Vagina (tissue), 2 donors: ENCODE results near the gene PATJ. TPM values are rescaled to one million over a fixed set of nuclear protein-coding genes. Genes with fewer than 3 reads are reported as not detected.
"Not testable (repeated sequence)": the region's sequence is repeated elsewhere in the genome, so short reads cannot be mapped to it uniquely, and the experiment has no call there.

Experiments
- DNase-seq, 2 donors: peaks; one replicate each; pipeline ENCODE4 v3.0.0-alpha.2; 2017; ENCODE audit errors: extremely low spot score in 2 of 2
- H3K27ac ChIP-seq: fragments of 200-600 bp; sonication (generic); one replicate; pipeline ENCODE4 v1.5.1; 2019
- H3K27me3 ChIP-seq: fragments of 200-600 bp; sonication (generic); one replicate; pipeline ENCODE4 v1.5.1; 2019
- H3K36me3 ChIP-seq, 2 donors: fragments of 200-600 bp; sonication (generic); one replicate each; pipeline ENCODE4 v1.5.1; 2017 to 2019
- H3K4me1 ChIP-seq: fragments of 200-600 bp; sonication (generic); one replicate; pipeline ENCODE4 v1.5.1; 2019
- H3K4me3 ChIP-seq, 2 donors: fragments of 200-600 bp; sonication (generic); 1 replicate in 1 of 2; 2 replicates in 1 of 2; pipeline ENCODE4 v1.5.1; 2016 to 2019
- H3K9me3 ChIP-seq: fragments of 200-600 bp; sonication (generic); one replicate; pipeline ENCODE4 v1.5.1; 2019
- POLR2A ChIP-seq, 2 donors: fragments of 450-650 bp; IDR thresholded peaks; one replicate each; pipeline ENCODE4 v1.6.1; 2017; ENCODE audit warnings: antibody characterized with exemption in 2 of 2, mild to moderate bottlenecking in 2 of 2, moderate library complexity in 2 of 2
- POLR2AphosphoS5 ChIP-seq, 2 donors: sonication (generic); formaldehyde crosslinking; IDR thresholded peaks; one replicate each; pipeline ENCODE4 v1.9.0; 2017; ENCODE audit warnings: antibody characterized with exemption in 2 of 2, mild to moderate bottlenecking in 2 of 2, low read depth in 1 of 2; ENCODE audit not compliant: insufficient read depth in 1 of 2
- intact Hi-C: fragments of 100-400 bp; cut with DNase I; formaldehyde crosslinking; loops from one replicate; pipeline ENCODE4 v1.15.1; 2023
- total RNA-seq: library from RNA; depleted of rRNA; stranded (reverse); fragments of >200 nt; gene quantifications from one replicate; pipeline ENCODE4 v1.2.3, GENCODE V29; 2016
- TF ChIP-seq, protein P1 (sequence below), 3 experiments: fragments of 450-650 bp in 2 of 3; fragments of 200-600 bp in 1 of 3; sonication (generic) in 1 of 3; IDR thresholded peaks; one replicate each; pipeline ENCODE4 v1.5.1; 2017 to 2019; ENCODE audit warnings: antibody characterized with exemption in 3 of 3, mild to moderate bottlenecking in 2 of 3, moderate library complexity in 2 of 3

Gene PATJ
- total RNA-seq, 1 donor from 2014 or later = 83.2 TPM

DNA sequence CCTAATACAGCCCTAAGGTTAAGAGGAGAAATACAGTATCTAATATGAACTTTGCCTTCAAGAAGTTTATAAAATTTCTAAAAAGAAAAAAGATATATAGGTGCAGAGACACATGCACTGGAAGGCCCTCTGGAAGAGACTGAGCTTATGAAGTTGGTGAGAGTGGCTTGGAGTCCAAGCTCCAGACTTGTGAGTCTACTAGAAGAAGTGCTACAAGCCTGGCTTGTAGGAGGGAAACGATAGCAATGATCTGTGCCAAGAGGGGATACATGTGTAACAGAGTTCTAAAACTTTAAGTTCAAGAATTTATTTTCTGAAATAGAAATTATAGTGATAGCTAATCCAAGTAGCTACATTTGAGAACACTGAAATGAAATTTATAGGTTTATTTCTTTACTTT, 213.0 kb downstream of the PATJ start:
- intact Hi-C loops = no loop called here
- Histone ChIP-seq H3K9me3 (no peaks in the 10 kb centered on the region), H3K4me3 (no peak overlapping the region), H3K4me1 (no peaks in the 10 kb centered on the region), H3K36me3 (no peaks in the 10 kb centered on the region), H3K27ac (no peak overlapping the region), H3K27me3 (no peaks in the 10 kb centered on the region)
- no peak for DNase-seq
- TF ChIP-seq POLR2A (IDR thresholded peaks at IDR 0.05) = no peak
- TF ChIP-seq, protein P1, sequence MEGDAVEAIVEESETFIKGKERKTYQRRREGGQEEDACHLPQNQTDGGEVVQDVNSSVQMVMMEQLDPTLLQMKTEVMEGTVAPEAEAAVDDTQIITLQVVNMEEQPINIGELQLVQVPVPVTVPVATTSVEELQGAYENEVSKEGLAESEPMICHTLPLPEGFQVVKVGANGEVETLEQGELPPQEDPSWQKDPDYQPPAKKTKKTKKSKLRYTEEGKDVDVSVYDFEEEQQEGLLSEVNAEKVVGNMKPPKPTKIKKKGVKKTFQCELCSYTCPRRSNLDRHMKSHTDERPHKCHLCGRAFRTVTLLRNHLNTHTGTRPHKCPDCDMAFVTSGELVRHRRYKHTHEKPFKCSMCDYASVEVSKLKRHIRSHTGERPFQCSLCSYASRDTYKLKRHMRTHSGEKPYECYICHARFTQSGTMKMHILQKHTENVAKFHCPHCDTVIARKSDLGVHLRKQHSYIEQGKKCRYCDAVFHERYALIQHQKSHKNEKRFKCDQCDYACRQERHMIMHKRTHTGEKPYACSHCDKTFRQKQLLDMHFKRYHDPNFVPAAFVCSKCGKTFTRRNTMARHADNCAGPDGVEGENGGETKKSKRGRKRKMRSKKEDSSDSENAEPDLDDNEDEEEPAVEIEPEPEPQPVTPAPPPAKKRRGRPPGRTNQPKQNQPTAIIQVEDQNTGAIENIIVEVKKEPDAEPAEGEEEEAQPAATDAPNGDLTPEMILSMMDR (IDR thresholded peaks at IDR 0.05) = no peak
- TF ChIP-seq POLR2AphosphoS5 (IDR thresholded peaks at IDR 0.05; ENCODE audit: insufficient read depth in 1 of 2, low read depth in 1 of 2) = no peak

DNA sequence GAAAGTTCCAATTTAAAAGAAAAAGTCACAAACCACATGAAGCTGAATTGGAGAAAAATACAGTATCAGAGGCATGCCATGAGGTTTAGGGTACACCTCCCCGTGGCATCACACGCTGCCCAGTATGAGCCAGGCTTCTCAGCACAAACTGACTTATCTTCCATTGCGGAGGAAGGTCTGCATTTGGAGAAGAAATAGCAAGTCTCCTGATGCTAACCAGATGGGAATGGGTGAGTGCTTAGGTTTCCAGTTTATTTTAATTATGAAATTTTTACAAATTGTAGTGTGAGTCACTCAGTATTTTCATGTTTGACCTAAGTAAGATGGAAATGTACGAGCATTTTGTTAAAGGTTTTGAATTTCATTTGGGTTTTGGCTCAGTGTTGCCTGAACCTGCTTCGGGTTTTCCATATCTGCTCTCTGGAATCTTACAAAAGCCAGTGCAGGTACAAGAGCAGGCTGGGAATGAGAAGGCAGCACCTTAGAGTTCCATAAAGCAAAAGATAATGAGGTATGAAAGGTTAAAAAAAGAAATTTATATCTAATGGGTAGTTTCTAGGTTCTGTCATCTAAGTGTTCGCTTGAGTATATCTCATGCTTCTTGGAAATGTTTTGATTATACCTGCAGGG, 213.9 kb downstream of the PATJ start:
- intact Hi-C loops = no loop called here

GRCh38 chr1:61956784-61957183, 214.5 kb downstream of the PATJ start:
- intact Hi-C loops = no loop called here
- Histone ChIP-seq H3K27ac (no peak overlapping the region), H3K4me3 (no peak overlapping the region), H3K9me3 (no peaks in the 10 kb centered on the region), H3K27me3 (no peaks in the 10 kb centered on the region), H3K4me1 (no peaks in the 10 kb centered on the region), H3K36me3 (no peaks in the 10 kb centered on the region)
- DNase-seq = no peak
- TF ChIP-seq, protein P1 (IDR thresholded peaks at IDR 0.05) = no peak

More for the DNA sequence above, 213.9 kb downstream of the PATJ start:
- TF ChIP-seq POLR2AphosphoS5 (IDR thresholded peaks at IDR 0.05; ENCODE audit: insufficient read depth in 1 of 2, low read depth in 1 of 2) (no peak), POLR2A (IDR thresholded peaks at IDR 0.05) (no peak)
- TF ChIP-seq, protein P1 (IDR thresholded peaks at IDR 0.05) = no peak
- Histone ChIP-seq H3K27me3 (no peaks in the 10 kb centered on the region), H3K9me3 (no peaks in the 10 kb centered on the region), H3K36me3 (no peaks in the 10 kb centered on the region), H3K4me3 (no peak overlapping the region), H3K27ac (no peak overlapping the region), H3K4me1 (no peaks in the 10 kb centered on the region)
- DNase-seq = no peak

DNA sequence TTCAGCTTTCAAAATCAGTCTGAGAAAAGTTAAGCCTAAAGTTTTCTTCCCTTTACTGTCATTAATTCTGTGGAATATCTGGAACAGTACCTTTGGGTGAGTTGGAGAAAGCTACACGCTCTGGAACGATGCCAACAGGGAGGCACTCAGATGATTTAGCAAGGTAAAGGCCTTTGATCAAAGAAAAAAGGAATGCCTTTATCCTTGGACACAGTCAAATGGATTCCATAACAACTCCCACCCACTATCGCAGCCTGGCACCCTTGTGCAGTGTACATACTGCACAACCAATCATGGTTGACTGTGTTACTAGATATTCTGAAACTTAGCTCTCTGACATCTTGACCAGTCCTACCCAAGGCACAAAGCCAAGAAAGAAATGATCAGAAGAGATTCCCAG, 218.7 kb downstream of the PATJ start:
- intact Hi-C loops = no loop called here
- H3K4me3 ChIP-seq = no peak overlapping the region
- H3K36me3 ChIP-seq = no peaks in the 10 kb centered on the region
- TF ChIP-seq POLR2A (IDR thresholded peaks at IDR 0.05) (no peak), POLR2AphosphoS5 (IDR thresholded peaks at IDR 0.05; ENCODE audit: insufficient read depth in 1 of 2, low read depth in 1 of 2) (no peak)
- TF ChIP-seq, protein P1 (IDR thresholded peaks at IDR 0.05) = no peak
- no peaks in the 10 kb centered on the region for H3K9me3 ChIP-seq
- DNase-seq = no peak
- H3K27me3 ChIP-seq = no peaks in the 10 kb centered on the region
- H3K4me1 ChIP-seq = no peaks in the 10 kb centered on the region
- H3K27ac ChIP-seq = no peak overlapping the region

- Histone ChIP-seq H3K9me3 (no peaks in the 10 kb centered on the region), H3K36me3 (no peaks in the 10 kb centered on the region), H3K4me1 (no peaks in the 10 kb centered on the region), H3K4me3 (no peak overlapping the region), H3K27me3 (no peaks in the 10 kb centered on the region), H3K27ac (no peak overlapping the region)
- intact Hi-C loops = no loop called here
- DNase-seq = no peak
- TF ChIP-seq POLR2AphosphoS5 (IDR thresholded peaks at IDR 0.05; ENCODE audit: insufficient read depth in 1 of 2, low read depth in 1 of 2) (no peak), POLR2A (IDR thresholded peaks at IDR 0.05) (no peak)
- TF ChIP-seq, protein P1 (IDR thresholded peaks at IDR 0.05) = no peak
Observed at GRCh38 chr1:61962631-61963030, 220.4 kb downstream of the PATJ start.

DNA sequence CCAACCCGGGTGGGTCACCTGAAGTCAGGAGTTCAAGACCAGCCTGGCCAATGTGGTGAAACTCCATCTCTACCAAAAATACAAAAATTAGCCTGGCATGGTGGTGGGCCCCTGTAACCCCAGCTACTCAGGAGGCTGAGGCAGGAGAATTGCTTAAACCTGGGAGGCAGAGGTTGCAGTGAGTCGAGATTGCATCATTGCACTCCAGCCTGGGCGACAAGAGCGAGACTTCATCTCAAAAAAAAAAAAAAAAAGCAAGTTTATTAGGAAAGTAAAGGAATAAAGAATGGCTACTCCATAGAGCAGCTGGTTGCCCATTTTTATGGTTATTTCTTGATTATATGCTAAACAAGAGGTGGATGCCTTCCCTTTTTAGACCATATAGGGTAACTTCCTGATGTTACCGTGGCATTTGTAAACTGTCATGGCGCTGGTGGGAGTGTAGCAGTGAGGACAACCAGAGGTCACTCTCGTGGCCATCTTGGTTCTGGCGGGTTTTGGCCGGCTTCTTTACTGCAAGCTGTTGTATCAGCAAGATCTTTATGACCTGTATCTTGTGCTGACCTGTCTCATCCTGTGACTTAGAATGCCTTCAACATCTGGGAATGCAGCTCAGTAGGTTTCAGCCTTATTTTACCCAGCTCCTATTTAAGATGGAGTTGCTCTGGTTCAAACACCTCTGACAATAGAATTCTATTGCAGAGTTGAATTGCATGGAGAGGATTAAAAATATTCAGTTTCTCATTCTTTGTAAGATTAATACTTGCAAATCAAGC, 224.4 kb downstream of the PATJ start:
- H3K27ac ChIP-seq, H3K4me1 ChIP-seq, H3K36me3 ChIP-seq, H3K4me3 ChIP-seq, DNase-seq, H3K9me3 ChIP-seq, intact Hi-C loops, H3K27me3 ChIP-seq: not testable (repeated sequence)
